Type B pancreatic cell (in vitro differentiated cells): Measurements from ENCODE around the gene TOP3B. TPM values are rescaled to one million over a fixed set of nuclear protein-coding genes. Genes with fewer than 3 reads are reported as not detected.

Source experiments
- DNase-seq: peaks from one replicate; pipeline ENCODE4 v3.0.0; 2021; ENCODE audit warnings: mixed read lengths; ENCODE audit not compliant: unreplicated experiment; ENCODE audit errors: extremely low spot score
- H3K27ac Mint-ChIP-seq: 2 replicates; pipeline ENCODE4 v1.8.0; 2021; ENCODE audit warnings: mild to moderate bottlenecking, mixed read lengths
- H3K27me3 Mint-ChIP-seq: 2 replicates; pipeline ENCODE4 v1.8.0; 2021; ENCODE audit warnings: mixed read lengths
- H3K36me3 Mint-ChIP-seq: 2 replicates; pipeline ENCODE4 v1.8.0; 2021; ENCODE audit warnings: mixed read lengths
- H3K4me1 Mint-ChIP-seq: one replicate; pipeline ENCODE4 v1.8.0; 2021; ENCODE audit warnings: mixed read lengths; ENCODE audit not compliant: unreplicated experiment
- H3K4me3 Mint-ChIP-seq: 2 replicates; pipeline ENCODE4 v1.8.0; 2021; ENCODE audit warnings: mild to moderate bottlenecking, mixed read lengths
- H3K9me3 Mint-ChIP-seq: 2 replicates; pipeline ENCODE4 v1.8.0; 2021; ENCODE audit warnings: mixed read lengths
- CTCF ChIP-seq: fragments of 200-600 bp; sonication (generic); conservative IDR thresholded peaks from 2 replicates; pipeline ENCODE4 v1.5.0; 2021; ENCODE audit warnings: antibody characterized with exemption, mild to moderate bottlenecking
- total RNA-seq: library from RNA; stranded (reverse); gene quantifications from 2 replicates; pipeline ENCODE4 v1.2.1, GENCODE V29; 2021; ENCODE audit warnings: low replicate concordance

The TOP3B gene
- total RNA-seq, 1 donor from 2014 or later: 66.3 TPM

GRCh38 chr22:21909871-21910270 is 72.7 kb downstream of the TOP3B start:
- no peaks in the 10 kb centered on the region for H3K4me1 Mint-ChIP-seq
- no peak for DNase-seq
- H3K9me3 Mint-ChIP-seq: no peaks in the 10 kb centered on the region
- no peak overlapping the region for H3K4me3 Mint-ChIP-seq
- no peaks in the 10 kb centered on the region for H3K36me3 Mint-ChIP-seq
- no peaks in the 10 kb centered on the region for H3K27me3 Mint-ChIP-seq
- TF ChIP-seq CTCF: no peak
- H3K27ac Mint-ChIP-seq: no peak overlapping the region

GRCh38 chr22:21907638-21908522 is 74.7 kb downstream of the TOP3B start:
- Mint-ChIP-seq H3K36me3 (no peaks in the 10 kb centered on the region), H3K4me3 (no peak overlapping the region), H3K4me1 (no peaks in the 10 kb centered on the region), H3K9me3 (no peaks in the 10 kb centered on the region), H3K27me3 (no peaks in the 10 kb centered on the region), H3K27ac (no peak overlapping the region)
- no peak for TF ChIP-seq CTCF
- DNase-seq: no peak

Other genes with a start within 250 kb of the TOP3B start
- 7.8 and 19.3 TPM in 2 replicates for gene YPEL1, start 247.0 kb downstream of the TOP3B start, total RNA-seq
- 112 and 130 TPM in 2 replicates for gene MAPK1, start 115.1 kb downstream of the TOP3B start, total RNA-seq
- 16.9 and 25.1 TPM in 2 replicates for gene PPM1F, start 29.9 kb downstream of the TOP3B start, total RNA-seq